ENCODE measurements around the gene OGFR.

- no peak for TF ChIP-seq SP1 (IDR thresholded peaks at IDR 0.05)
- no peak for TF ChIP-seq TARDBP (IDR thresholded peaks at IDR 0.05)
- no peak for TF ChIP-seq ZNF384 (IDR thresholded peaks at IDR 0.05)
- no peak for TF ChIP-seq HDGF (IDR thresholded peaks at IDR 0.05; ENCODE audit: borderline replicate concordance)
- TF ChIP-seq FOXK2 (IDR thresholded peaks at IDR 0.05), result no peak
- TF ChIP-seq SUZ12 (IDR thresholded peaks at IDR 0.05), result no peak
- no peak for TF ChIP-seq FOXA1 (IDR thresholded peaks at IDR 0.05)
- TF ChIP-seq CTBP1 (IDR thresholded peaks at IDR 0.05; ENCODE audit: borderline replicate concordance), result no peak
- TF ChIP-seq ELF4 (IDR thresholded peaks at IDR 0.05), result no peak
- TF ChIP-seq BHLHE40 (IDR thresholded peaks at IDR 0.05; ENCODE audit: borderline replicate concordance), result no peak
Observed at GRCh38 chr20:62832212-62832922, 27.7 kb downstream of the OGFR start.

All from HEK293T (cell line).